HG02759 (cell line): ENCODE measurements around the gene ABCF2.

ENCODE experiments used
- ATAC-seq: cut with Tn5 transposase; IDR thresholded peaks from one replicate; pipeline ENCODE4 v1.9.1; 2021; ENCODE audit warnings: mild to moderate bottlenecking, moderate library complexity; ENCODE audit not compliant: unreplicated experiment

The ABCF2 gene

DNA sequence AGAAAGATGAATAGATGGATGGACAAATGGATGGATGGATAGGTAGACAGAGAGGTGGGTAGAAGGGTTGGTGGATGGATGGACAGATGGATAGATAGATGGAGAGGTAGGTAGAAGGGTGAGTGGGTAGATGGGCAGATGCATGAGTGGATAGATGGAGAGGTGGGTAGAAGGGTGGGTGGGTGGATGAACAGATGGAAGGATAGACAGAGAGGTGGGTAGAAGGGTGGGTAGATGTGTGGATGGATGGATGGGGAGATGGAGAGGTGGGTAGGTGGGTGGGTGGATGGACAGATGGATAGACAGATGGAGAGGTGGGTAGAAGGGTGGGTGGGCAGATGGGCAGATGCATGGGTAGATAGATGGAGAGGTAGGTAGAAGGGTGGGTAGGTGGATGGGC is 29.1 kb downstream of the ABCF2 start:
- ATAC-seq: no peak

DNA sequence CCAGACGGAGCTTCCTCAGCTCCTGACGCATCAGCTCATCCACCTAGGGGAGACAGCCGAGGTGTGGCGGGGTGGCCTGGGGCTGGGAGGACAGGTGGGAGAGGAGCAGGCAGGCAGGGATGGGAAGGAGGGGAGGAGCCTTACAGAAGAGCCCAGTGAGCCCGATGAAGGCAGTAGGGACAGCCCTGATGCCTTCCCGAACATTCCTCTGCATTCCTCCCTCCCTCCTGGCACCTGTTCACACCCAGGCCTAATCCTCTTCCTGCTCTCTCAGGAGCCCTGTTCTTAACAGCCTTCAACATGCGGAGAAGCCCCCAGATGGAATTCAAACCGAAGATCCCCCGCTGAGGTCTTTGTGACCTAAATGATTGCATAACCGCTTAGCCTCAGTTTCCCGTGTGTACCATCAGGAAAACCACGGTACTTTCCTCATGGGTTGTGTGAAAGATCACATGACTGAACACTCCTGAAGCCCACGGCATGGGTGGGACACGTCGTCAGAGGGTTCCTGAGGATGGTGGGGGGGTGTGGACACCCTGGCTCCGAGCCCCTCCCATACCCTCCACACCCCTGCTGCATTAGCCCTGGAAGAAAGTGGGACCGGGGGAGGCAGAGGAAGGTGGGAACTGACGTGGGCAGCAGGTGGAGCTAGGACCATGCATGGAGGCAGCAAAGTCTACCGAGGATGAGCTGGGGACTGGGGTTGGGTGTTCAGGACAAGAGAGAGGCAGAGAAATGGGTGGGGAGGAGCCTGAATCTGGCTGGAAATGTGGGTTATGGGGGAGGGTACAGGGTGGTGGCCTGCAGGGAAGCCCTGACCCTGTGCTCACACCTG is 31.2 kb downstream of the ABCF2 start:
- ATAC-seq: no peak

DNA sequence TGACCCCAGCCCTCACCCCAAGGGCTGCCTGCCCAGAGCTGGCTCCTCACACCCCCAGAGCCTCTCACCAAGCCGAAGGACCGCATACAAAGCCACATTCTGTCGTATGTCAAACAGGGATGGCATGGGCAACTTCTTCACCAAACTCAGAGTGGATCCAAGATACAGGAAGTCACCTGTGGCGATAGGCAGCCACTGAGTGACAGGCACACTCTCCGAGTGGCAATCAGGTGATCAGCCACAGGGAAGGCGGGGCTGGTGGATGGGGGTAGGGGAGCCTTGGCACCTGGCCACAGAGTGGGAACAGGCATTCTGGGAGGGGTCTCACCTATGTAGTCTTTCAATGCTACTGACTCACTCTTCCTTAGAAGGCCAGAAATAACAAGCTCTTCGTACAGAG is 32.8 kb downstream of the ABCF2 start:
- no peak for ATAC-seq

DNA sequence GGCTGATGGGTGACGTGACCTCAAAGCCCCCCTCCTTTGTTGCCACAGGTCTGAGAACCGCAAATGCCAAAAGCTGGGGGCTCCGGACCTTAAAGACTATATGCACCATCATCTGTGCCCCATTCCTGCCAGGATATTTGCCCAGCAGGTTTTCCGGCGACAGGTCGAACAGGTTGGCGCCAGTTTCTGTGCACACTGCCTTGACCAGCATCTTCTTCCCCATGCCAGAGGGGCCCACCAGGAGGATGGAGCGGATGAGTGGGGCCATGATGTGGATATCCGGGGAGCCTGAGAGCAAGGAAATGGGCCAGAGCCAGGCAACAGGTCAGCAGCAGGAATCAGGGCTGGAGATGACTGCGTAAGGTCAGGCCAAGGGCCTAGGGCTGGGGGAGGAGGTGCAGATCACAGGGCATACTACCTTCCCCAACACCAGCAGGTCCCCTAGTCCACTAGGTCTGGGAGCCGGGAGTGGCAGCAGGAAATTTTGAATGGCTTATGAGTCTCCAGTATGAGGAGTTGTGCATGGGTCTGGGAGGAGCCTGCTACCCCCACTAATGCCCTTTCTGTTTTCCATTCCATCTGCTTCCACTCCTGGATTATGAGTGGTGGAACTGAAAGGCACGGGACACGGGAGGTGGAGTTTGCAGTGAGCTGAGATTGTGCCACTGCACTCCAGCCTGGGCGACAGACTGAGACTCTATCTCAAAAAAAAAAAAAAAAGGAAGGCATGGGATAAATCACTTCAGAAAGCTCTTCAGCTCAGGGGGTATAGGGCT is 33.6 kb downstream of the ABCF2 start:
- ATAC-seq: no peak

DNA sequence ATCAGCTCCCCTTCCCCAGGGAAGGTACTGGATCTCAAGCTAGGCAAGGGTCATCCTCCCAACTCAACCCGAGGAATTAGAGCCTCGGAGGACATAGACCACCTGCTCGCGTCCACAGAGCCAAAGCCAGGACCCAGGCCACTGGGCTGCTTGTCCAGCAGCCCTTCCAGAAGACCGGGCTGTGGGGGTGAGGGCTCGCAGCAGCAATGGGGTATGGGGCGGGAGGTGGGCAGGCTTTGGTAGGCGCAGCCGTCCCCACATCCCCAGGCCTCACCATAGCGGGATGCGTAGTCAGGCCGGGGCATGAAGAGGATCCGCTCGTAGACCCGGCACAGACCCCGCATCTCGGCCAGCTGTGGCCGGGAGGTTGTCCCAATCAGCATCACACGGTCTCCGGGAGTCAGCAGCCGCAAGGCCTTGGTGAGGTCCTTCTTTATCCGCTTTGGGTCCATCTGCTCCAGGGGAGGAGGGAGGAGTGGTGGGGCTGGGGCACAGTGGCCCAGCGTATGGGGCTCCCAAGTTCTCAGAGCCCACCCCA is 34.9 kb downstream of the ABCF2 start:
- no peak for ATAC-seq

DNA sequence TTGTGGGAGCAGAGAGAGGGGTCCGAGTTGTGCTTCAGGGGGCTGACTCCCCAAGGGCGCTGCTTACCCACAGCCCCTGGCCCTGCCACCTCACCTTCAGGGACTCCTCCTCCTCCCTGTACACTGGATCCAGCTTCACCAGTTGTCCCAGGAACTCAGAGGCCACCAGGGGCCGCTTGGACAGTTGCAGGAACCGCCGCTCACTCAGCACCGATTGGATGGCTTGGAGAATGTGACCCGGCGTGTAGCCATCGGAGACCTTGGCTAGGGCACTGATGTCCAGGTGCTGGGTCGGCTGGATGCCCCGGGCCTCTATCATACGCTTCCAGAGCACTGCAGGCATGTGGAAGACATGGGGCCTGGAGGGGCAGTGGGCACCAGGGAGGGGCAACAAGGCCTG is 35.5 kb downstream of the ABCF2 start:
- ATAC-seq: no peak

DNA sequence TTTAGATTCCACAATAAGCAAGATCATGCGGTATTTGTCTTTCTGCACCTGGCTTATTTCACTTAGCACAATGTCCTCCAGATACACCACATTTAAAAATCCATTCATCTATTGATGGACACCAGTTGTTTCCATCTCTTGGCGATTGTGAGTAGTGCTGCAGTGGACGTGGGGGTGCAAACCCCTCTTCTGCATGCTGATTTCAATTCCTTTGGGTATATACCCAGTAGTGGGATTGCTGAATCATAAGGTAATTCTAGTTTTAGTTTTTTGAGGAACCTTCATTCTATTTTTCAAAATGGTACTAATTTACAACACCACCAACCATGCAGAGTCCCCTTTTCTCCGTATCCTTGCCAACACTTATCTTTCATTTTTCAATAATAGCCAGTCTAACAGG is 38.0 kb downstream of the ABCF2 start:
- ATAC-seq: no peak

DNA sequence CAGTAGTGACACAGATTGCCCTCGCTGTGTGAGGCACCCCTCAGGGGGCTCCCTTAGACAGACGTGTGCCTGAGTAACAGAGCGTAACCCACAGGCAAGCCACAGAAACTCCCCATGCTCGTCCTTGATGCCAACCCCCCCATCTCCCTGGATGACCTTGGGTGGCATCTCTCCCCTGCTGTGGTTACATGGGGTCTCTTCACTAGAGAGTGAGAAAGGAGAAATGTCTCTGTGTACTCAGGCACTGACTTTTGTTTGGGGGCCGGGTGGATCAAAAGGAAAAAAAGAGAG is 38.8 kb downstream of the ABCF2 start:
- no peak for ATAC-seq

DNA sequence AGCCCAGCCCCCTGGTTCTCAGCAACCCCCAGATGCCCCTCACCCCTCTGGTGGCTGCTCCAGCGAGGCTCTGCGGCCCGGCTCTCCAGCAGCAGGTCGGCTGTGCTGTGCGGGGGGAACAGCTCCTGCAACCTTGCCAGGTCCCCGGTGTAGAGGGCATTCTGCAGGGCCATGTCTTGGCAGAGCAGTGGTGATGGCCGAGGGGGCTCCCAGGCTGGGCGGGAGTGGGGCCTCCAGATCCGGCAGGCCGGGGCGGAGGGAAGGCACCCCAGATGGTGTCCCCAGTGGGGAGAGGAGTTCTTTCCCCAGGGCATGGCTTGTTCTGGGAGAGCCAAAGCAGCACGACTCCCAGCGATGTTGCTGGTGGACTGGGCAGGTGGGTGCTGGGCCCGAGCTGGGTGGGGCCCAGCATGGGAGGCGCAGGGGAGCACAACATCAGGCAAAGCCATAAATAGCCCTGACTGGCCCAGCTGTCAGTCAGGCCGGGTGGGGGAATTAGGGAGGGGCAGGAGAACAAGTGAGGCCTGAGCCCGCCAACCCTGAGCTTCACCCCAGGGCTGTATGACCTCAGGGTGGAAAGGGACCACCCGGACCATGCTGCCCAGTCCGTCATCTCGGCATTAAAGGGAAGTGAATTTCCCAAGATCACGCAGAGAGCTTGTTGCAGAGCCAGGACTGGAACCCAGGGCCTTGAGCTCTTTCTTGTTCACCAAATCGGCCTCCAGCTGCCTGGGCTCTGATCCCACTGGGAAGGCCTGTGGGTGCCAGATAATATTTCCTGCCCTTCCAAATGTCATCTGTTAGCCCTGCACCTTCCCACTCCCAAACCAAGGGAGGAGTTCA is 39.4 kb downstream of the ABCF2 start:
- ATAC-seq: no peak

DNA sequence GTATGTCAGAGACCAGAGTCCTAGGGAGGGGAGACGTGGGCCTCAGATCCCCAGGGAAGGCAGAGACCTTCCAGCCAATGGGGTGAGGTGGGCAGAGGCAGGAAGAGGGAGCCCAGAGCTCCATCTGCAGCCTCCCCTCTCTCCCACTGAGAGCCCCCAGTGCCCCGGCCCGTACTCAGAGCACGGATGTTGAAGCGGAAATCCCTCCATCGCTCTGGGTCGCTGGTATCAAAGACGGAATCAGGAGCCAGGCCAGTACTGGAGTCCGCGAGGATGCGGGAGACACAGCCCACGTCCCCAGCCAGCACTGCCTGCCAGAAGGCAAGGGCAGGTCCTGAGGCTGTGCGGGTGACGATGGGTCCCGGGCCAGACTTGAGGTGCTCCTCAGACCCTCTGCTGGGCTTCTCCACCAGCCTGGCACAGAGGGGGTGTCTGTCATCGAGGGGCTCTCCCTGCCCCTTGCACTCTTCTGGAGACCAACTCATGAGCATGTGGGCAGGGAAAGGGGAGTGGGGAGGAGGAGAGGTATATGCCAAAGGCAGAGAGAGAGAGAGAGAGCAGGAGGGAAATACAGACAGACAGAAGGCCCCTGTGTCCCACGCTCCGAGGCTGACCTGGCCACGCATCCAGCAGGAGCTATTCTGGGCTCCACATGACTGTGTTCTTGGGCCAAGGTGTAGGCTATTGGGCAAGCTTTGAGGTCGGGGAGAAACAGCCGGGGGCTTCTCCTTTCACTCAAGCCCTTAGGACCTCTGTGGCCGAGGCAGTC is 40.2 kb downstream of the ABCF2 start, which contains the start of gene ASB10:
Gene ASB10, minus strand, starts transcription at position 611 of the 769 bp plus-strand sequence. Its CDS starts 120 bp downstream, at position 491.
- ATAC-seq: no peak

DNA sequence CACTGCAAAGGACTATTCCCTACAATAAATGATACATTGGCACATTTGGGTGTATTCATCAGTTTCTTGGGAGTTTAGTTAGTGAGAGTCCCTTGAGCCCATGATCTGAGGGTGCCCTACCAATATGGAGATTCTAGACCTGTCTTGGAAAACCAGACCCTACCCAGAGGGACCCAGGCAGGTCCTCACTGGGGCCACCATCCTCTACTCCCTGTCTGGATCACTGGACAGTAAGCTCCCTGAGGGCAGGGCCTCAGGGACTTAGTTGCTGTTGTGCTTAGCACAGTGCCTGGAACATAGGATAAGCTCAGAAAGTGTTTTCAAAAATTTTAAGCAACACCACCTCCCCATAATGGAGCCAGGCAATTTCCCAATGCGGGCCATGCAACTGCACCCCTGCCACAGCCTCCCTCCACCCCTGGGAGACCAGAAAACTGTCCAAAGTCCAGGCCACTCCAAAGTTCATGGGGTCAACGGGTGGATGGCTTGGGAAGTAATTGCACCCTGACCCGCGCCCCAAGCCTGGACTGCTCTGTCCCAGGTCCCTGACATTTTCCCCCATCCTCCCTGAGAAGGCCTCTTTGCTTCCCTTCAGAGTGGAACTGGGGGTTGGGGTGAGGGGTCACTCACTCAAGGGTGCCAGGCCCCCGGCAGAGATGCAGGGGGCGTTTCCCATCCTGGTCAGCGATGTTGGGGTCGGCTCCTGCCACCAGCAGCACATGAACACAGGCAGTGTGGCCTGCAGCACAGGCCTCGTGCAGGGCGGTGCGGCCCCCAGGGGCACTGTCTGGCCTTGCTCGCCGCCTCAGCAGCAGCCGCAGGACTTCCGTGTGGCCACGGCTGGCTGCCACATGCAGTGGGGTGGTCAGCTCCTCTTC is 41.0 kb downstream of the ABCF2 start:
- ATAC-seq: no peak

DNA sequence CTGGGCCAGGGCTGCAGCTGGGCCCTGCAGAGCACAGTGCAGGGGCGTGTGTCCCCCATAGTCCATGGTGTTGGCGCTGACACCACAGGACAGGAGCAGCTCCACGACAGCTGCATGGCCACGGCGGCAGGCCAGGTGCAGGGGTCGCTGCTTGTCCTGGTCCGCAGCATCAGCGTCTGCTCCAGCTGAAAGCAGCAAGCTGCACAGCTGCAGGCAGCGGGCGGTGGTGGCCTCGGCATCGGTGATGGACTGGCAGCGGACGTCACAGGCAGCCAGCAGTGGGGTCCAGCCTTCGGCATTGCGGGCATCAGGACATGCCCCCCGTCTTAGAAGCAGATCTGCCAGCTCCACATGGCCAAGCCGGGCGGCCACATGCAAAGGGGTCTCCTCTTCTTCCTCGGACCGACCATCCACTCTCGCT is 46.0 kb downstream of the ABCF2 start:
- ATAC-seq: no peak

DNA sequence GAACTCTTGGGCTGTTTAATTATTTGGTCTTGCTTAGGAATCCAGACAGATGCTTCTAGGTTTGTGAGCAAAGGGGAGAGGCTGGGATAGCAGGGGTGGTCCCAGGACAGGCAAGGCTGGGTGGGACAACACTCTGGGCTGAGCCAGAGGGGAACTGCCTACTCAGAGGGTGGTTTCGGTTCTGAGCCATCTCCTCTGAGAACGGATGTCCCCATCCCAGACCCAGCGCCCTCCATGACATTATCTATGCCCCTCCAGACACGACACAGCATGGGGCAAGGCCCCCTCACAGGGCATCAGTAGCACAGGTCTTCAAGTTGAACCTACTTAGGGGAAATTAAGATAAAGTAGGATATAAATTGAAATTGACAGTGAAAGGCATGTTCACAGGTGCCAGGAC is 47.1 kb downstream of the ABCF2 start:
- no peak for ATAC-seq

DNA sequence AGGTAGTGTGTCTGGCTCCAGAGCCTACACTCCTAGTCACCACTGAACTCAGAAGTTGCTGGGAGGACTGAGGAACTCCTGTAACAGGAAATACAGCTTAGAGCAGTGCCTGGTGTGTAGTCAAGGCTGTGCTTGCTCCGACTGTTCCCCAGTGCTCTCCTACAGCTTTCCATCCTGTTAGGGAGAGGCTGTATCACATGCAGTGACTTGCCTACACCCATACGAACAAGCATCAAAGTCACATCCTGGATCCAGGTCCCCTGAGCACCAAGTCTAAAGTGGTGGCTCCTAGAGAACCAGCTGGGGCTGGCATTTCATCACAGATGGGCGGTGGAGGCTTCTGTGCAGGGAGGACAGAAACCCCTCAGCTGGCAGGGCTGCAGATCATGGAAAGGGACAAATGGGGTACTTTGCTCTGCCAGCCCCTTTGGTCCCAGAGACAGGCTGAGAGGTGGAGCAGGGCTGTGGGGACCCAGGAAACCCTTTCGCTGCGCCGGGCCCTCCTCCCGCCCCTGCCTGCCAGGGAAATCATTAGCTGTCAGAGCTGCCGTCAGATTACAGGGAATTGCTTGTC is 47.6 kb downstream of the ABCF2 start:
- ATAC-seq: no peak

DNA sequence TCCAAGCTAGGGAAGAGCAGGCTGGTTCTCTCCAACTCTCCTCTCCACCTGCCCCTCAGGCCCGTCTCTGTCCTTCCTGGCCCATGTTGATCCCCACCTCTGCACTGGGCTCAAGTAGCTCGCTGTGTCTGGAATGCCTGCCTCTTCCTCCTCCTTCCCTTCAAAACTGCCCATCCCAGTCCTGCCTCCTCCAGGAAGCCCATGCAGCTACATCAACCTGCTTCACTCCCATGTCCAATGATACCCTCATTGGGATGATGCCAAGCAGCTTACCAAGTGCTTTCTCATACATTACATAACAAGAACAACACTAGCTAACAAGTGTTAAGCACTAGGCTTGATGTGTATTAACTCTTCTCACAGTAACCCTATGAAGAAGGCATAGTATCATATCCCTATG is 48.2 kb downstream of the ABCF2 start:
- no peak for ATAC-seq

DNA sequence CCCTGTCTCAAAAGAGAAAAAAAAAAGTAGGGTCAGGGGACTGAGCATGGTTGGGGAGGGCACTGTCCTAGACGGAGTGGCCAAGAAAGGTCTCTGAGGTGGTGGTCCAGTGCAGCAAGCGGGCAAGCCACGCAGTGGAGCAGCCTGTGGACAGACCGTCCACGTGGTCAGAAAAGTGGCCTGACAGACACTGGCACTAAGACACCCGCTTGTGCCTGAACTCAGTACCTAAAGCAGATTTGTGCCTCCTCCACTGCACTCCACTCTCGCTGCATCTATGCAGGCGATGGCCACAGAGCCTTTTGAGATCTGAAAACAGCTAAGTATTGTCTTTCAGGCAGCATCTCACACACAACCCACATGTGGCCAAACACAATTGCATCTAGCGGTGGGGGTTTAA is 48.8 kb downstream of the ABCF2 start:
- no peak for ATAC-seq

DNA sequence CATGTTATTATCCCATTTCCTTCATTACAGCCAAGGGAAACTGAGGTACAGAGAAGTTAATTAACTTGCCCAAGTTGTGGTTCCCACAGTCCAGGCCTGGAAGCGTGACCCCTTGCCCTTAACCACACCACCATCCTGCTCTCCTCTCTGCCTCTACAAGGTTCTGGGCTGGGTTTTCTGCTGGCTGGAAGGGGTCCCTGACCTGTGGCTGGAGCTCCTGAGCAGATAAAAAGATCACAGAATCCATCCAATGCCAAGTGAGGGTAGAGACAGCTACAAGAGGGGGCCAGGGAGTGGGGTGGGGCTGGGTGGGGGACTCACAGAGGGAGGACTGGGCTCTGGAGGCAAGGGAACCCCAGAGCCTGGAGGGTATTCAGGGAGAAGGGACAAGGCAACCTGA is 49.7 kb downstream of the ABCF2 start:
- no peak for ATAC-seq

DNA sequence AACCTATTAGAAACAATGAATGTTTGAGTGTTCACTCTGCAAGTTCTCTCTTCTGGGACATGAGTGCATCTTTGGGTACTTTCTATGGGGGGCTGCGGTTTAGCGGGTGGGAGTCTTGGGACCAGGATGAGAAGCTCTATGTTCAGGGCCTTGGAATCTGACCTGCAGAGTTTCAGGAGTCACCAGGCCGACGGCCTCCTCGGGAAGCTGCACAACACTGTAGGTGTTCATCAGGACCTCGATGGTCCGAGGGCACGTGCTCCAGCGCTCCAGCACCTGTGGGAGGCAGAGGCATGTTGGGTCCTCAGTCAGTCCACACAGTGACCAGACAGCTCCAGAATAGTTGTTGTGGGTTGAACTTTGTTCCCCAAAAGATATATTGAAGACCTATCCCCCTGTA is 50.6 kb downstream of the ABCF2 start:
- ATAC-seq: no peak

DNA sequence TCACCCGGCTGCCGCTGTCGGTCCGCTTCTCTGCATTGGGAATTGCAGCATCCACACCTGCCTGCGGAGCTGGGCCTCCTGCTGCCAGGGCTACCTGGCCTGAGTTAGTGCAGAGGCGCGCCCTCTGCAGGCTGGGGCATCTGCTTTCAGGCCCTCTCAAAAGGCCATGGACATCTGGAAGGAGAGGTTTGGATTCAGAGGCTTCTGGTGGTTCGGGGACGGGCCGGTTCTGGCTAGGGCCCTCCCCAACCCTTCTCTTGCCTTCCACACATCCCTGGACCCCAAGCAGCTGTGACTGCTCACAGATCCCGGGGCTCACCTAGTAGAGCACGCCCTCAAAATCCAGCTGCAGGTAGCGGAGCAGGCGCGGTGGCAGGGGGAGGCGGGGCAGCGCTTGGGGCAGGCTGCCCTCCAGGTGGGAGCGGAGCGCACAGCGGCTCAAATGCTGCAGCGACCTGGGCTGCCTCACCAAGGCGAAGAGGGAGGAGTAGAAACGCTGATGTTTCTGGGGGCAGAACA is 51.2 kb downstream of the ABCF2 start:
- no peak for ATAC-seq
